HG03103 (cell line): ENCODE measurements around the gene PLEKHD1.
"Not testable (repeated sequence)": the region's sequence is repeated elsewhere in the genome, so short reads cannot be mapped to it uniquely, and the experiment has no call there.

Experiments used
- ATAC-seq: cut with Tn5 transposase; IDR thresholded peaks from one replicate; pipeline ENCODE4 v1.9.1; 2021; ENCODE audit warnings: low read depth; ENCODE audit not compliant: unreplicated experiment

PLEKHD1 gene

DNA sequence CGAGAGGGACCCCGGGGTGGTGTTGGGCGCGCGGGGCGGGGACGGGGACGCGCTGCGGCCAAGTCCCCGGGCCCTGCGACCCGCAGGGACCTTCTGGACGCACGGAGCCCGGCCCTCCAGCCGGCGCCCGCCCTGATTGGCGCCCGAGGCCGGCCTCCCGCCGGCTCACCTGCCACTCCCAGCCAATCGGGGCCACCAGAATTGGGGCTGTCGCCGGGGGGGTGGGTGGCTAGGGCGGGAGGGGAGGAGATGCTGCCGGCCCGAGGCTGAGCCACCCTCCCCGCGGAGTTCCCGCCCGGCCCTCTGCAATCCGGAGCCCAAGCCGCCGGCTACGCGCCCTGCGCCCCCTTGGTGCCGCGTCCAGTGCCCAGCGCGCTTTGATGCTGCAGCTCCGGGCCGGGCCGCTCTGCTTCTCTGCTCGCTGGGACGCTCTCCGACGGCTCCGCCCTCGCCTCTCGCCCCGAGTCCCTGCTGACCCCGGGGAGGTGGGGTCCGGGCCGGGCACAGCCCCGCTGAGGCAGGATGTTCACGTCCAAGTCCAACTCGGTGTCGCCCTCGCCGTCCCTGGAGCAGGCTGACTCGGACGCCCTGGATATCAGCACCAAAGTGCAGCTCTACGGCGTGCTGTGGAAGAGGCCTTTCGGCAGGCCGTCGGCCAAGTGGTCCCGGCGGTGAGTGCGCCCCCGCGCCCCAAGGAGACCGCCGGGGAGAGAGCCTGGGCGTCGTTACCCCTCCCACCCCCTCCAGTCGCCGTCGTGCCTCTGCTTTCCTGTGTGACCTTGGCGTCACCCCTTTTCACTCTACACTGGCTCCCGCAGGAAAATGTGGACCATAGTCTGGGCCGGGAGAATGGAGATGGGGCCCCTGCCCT, at the start of gene PLEKHD1:
Gene PLEKHD1 (plus strand): TSS at position 285 of the 871 bp plus-strand sequence. CDS start 238 bp downstream, at position 523.
- no peak for ATAC-seq

DNA sequence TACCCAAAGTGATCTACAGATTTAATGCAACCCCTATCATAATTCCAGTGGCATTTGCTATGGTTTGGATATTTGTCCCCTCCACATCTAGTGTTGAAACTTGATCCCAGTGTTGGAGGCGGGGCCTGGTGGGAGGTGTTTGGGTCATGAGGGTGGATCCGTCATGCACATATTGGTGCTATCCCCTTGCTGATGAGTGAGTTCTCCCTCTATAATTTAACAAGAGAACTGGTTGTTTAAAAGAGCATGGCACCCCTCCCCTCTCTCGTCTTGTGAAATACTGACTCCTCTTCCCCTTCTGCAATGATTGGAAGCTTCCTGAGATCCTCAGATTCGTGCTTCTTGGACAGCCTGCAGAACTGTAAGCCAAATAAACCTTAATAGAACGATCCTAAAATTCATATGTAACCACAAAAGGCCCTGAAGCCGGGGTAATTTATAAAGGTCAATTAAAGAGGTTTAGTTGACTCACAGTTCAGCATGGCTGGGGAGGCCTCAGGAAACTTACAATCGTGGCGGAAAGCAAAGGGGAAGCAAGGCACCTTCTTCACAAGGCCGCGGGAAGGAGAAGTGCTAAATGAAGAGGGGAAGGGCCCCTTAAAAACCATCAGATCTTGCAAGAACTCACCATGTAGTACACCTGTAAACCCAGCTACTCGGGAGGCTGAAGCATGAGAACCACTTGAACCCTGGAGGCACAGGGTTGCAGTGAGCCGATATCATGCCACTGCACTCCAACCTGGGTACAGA, 44.8 kb upstream of the PLEKHD1 start:
- no peak for ATAC-seq

DNA sequence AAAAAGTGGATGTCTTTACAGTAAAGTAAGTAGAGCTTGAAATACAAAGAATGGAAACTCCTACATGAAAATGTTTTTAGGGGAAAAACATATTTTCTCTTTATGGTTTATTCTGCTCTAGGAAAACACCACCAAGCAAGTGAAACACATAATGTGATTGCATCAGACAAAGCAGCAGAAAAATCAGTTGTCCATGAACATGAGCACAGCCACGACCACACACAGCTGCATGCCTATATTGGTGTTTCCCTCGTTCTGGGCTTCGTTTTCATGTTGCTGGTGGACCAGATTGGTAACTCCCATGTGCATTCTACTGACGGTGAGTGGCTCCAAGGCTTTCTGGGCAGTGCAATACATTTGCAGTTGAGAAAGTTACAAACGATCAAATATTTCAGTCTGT, 42.6 kb upstream of the PLEKHD1 start:
- ATAC-seq = no peak

DNA sequence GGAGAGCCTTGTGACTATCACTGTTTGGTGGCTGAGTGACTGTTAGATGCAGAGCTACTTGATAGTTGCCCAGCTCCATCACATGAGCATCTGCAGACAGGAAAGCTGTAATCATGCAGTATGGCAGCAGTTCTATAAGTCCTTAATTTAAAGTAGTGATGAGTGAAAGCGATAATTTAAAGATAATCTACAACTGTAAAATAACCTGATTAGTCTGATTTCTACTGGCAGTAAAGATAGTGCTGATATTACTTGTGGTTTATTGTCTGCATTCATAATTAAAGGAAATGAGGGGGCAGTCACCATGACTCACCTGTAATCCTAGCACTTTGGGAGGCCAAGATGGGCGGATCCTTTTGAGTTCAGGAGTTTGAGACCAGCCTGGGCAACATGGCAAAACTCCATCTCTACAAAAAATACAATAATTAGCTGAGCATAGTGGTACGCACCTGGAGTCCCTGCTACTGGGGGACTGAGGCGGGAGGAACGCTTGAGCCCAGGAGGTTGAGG, 41.2 kb upstream of the PLEKHD1 start:
- ATAC-seq = no peak

DNA sequence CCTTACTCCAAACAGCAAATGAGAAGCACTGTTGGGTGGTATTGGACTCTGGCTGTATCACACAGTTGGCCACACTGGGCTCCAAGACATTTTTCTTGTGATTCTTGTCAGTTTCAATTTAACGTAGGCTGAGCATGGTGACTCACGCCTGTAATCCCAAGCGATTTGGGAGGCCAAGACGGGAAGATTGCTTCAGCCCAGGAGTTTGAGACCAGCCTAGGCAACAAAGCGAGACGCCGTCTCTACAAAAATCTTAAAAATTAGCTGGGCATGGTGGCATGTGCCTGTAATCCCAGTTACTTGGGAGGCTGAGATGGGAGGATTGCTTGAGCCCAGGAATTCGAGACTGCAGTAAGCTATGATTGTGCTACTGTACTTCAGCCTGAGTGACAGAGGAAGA, 35.3 kb upstream of the PLEKHD1 start:
- ATAC-seq = no peak

DNA sequence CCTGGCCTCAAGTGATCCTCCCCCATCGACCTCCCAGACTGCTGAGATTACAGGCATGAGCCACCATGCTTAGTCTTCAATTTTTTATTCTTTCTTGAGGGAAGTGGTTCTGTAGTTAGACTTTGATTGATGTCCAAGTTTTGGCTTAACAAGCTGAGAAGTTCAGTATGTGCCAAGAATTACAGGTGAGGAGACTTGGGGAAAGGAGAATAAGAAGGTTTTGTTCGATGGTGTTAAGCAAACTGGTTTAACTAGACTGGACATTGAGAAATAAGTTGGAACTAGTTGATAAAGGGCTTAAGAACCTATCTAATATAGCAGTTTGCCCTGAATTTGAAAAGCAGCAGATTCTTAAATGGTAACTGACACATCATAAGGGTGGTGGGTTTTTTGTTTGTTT, 32.6 kb upstream of the PLEKHD1 start:
- no peak for ATAC-seq

DNA sequence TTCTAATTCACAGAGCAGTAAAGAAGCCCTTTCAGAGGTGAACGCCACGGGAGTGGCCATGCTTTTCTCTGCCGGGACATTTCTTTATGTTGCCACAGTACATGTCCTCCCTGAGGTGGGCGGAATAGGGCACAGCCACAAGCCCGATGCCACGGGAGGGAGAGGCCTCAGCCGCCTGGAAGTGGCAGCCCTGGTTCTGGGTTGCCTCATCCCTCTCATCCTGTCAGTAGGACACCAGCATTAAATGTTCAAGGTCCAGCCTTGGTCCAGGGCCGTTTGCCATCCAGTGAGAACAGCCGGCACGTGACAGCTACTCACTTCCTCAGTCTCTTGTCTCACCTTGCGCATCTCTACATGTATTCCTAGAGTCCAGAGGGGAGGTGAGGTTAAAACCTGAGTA, 26.2 kb upstream of the PLEKHD1 start:
- ATAC-seq = no peak

DNA sequence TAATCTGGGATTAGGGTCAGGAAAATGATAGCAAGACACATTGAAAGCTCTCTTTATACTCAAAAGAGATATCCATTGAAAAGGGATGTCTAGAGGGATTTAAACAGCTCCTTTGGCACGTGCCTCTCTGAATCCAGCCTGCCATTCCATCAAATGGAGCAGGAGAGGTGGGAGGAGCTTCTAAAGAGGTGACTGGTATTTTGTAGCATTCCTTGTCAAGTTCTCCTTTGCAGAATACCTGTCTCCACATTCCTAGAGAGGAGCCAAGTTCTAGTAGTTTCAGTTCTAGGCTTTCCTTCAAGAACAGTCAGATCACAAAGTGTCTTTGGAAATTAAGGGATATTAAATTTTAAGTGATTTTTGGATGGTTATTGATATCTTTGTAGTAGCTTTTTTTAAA, 25.4 kb upstream of the PLEKHD1 start:
- no peak for ATAC-seq

DNA sequence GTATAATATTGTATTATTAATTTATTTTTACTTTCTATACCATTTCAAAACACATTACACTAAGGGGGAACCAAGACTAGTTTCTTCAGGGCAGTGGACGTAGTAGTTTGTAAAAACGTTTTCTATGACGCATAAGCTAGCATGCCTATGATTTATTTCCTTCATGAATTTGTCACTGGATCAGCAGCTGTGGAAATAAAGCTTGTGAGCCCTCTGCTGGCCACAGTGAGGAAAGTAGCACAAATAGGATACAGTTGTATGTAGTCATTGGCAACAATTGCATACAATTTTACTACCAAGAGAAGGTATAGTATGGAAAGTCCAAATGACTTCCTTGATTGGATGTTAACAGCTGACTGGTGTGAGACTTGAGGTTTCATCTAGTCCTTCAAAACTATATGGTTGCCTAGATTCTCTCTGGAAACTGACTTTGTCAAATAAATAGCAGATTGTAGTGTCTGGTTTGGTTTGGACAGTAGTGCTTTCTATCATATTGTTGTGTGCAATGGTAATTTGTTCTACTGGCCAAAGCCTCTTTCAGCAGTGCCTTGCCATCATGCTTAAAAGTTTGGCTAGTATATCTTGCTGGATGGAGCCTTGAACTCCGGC, 24.3 kb upstream of the PLEKHD1 start:
- ATAC-seq = no peak

DNA sequence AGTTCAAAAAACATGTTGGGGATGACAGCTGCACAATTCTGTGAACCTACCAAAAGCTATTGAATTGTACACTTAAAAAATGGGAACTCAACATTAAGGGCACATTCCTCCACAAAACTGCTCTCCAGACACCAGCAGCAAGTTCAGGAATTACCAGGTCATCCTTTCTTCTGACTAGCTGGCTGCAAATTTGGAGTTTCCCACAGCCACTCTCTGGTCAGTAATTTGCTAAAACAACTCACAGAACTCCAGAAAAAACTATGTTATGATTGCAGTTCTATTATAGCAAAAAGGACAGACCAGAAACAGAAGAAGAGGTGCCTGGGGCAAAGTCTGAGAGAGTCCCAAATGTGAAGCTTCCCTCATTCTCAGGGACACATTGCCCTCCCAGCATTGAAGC, 20.1 kb upstream of the PLEKHD1 start:
- ATAC-seq = no peak

DNA sequence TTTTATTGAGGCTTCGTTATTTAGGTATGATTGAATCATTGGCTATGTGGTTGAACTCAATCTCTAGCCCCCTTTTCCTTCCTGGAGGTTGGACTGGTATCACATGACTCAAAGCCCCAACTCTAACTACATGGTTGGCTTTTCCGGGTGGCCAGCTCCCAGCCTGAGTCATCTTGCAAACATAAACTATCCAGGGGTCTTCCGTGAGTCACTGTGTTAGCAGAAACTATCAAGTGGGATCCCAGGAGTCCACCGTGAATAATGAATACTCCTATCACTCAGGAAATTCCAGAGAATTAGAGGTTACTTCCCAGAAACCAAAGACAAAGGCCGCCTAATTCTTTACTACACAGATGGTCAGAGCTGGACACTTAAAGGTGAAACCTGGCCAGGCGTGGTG, 19.7 kb upstream of the PLEKHD1 start:
- no peak for ATAC-seq

DNA sequence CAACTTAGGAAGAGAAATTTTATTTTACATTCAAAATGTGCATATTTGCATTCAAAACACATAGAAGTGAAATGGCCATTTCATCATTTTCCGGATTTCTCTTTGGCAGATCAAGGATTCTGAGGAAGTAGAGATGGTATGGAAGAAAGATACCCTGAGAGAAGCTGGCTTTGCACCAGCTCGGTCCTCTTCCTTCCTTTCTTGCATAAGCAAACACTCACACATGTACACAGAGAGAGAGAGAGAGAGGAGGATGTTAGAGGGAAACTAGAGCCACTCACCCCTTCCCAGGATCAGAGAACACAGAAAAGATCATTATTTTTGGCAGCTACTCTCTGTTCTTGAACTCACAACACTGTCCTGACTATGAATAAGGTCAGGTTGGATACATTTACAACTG, 15.6 kb upstream of the PLEKHD1 start:
- no peak for ATAC-seq

DNA sequence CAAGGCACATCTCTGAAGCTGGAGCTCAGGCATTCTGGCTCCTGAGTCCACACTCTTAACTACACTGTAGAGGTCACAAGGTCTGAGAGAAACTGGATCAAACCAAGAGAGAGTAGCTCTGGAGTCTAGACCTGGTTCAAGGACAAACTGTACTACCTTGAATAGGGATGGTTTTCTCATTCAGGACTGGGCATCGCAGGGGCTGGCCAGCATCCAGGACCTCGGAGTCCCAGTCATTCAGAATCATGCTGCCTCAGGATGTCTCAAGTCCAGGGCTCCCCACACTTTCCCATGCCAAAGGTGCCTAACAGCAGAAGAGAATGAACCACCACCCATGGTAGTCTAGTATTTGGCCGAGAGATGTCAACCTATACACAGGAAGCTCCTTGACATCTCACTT, 13.1 kb upstream of the PLEKHD1 start:
- ATAC-seq = no peak

DNA sequence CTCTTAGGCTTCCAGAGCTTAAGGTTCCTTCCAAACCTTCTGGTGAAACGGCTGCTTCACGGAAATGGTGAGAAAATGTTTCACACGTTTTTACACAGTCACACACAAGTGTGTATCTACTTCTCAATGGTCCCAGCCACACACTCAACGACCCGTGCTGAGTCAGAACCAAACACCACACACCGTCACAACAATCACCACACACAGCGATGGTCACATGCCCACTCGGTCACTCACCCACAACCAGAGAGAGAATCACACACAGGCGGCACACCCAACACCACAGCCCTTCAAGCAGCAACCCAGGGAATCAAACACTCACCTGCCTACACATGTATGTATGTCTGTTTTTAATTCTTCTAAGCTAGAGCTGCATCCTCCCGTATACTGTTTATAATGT, 12.6 kb upstream of the PLEKHD1 start:
- no peak for ATAC-seq

DNA sequence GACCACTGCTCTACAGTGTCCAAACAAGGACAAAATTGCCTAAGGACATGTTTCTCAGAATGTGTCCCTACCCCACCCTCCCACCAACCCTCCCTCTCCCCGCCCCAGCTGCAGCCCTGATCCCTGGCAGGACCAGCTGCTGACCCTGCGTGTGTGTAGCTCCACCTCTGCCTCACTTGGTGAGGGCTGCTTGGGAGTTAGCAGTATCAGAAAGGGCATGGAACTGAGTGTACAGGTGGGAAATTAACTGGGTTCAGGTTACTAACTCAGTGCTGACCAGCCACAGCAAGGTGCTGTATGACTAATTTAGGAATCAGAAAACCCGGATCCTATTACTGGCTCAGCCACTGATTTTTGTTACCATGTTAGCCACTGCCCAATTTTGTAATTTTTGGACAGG, 11.3 kb upstream of the PLEKHD1 start:
- ATAC-seq = no peak

DNA sequence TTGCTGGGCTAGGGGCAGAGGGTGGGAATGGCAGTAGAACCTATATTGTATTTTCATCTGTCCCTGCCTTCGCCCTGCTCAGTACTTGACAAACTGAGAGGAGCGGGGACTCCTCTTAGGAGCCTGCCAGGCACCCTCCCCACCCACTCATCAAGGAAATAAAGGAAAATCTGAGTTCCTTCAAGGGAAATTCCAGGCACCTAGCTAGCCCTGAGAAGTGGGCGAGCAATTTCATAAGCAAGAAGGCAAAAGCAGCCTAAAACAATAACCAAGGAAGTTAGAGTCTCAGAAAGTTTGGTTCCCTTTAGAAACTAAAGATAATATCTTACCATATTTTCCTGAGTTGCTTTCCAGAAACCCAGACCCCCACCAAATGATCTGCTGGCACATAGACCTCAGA, 10.6 kb upstream of the PLEKHD1 start:
- ATAC-seq = no peak

DNA sequence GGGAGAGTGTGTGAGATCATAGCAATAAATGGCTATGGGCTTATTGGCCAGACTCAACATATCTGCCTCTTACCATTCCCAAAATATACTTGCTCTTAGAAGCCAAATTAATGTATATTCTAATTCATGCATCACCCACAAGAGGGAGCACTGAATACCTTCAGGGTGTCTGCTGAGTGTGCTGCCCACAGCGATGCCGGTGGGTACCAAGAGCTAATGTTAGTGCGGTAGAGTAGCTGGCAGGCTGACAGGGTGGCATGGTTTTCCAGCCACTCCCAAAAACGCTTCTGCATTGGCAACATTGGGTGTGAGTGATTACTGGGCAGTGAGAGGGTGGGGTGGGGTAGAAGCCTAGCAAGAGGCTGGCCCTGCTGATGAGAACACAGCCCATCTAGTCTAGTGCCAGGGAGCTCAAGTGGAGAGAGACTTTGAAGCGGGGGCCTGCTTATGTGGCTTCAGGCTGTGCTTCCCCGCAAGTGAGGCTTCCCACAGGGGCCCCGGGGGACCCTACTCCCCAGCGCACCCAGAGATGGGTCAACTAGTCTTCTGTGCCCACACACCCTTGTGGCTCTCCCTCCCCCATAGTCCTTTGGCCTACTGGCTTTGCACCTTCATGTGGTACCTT, 9.2 kb upstream of the PLEKHD1 start:
- no peak for ATAC-seq

DNA sequence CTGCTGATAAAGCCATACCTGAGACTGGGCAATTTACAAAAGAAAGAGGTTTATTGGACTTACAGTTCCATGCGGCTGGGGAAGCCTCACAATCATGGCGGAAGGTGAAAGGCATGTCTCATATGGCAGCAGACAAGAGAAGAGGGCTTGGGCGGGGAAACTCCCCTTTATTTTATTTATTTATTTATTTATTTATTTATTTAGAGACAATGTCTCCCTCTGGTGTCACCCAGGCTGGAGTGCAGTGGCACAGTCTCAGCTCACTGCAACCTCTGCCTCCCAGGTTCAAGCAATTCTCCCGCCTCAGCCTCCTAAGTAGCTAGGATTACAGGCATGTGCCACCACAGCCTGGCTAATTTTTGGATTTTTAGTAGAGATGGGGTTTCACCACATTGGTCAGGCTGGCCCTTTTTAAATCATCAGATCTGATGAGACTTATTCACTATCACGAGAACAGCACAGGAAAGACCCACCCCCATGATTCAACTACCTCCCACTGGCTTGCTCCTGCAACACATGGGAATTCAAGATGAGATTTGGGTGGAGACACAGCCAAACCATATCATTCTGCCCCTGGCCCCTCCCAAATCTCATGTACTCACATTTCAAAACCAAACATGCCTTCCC, 7.6 kb upstream of the PLEKHD1 start:
- ATAC-seq = not testable (repeated sequence)

DNA sequence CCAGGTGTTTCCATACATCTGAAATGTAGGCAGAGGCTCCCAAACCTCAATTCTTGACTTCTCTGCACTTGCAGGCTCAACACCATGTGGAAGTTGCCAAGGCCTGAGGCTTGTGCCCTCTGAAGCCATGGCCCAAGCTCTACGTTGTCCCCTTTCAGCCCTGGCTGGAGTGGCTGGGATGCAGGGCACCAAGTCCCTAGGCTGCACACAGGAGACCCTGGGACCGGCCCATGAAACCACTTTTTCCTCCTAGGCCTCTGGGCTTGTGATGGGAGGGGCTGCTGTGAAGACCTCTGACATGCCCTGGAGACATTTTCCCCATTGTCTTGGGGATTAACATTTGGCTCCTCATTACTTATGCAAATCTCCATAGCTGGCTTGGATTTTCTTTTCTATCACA, 6.5 kb upstream of the PLEKHD1 start:
- not testable (repeated sequence) for ATAC-seq

DNA sequence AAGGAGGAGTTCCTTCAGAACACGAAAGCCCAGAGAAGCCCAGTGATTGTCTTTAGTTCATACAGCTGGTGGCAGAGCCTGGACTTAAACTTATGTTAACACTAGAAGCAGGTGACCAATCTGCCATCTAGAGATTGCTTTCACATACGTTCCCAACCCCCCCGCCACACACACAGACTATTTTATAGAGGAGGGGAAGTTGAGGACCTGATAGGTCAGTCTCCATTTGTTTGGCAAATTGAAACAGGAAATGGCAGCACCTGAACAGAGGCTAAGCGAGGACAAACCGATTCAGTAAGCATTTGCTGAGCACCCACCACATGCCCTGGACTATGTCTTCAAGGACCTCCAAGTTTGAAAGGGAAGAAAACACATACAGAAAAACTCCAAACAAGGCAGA, 4.8 kb upstream of the PLEKHD1 start:
- ATAC-seq = no peak
